Neural progenitor cell (in vitro differentiated cells): ENCODE measurements around the gene RAPH1. TPM values are rescaled to one million over a fixed set of nuclear protein-coding genes. Genes with fewer than 3 reads are reported as not detected.
"Not testable (repeated sequence)": the region's sequence is repeated elsewhere in the genome, so short reads cannot be mapped to it uniquely, and the experiment has no call there.

Experiments used
- DNase-seq: peaks from one replicate; pipeline ENCODE4 v3.0.0-alpha.2; 2016; ENCODE audit warnings: low spot score
- H2AFZ ChIP-seq: fragments of 200-600 bp; sonication (generic); replicated peaks from 2 replicates; pipeline ENCODE4 v1.6.1; 2016; ENCODE audit warnings: antibody characterized with exemption
- H3F3A ChIP-seq: fragments of 200-600 bp; sonication (generic); 2 replicates; pipeline ENCODE4 v1.6.1; 2016; ENCODE audit warnings: antibody characterized with exemption, low read depth
- H3K27ac ChIP-seq: fragments of 200-600 bp; sonication (generic); 2 replicates; pipeline ENCODE4 v1.5.1; 2016; ENCODE audit warnings: mild to moderate bottlenecking
- H3K27me3 ChIP-seq: fragments of 200-600 bp; sonication (generic); 2 replicates; pipeline ENCODE4 v1.6.1; 2016; ENCODE audit warnings: mild to moderate bottlenecking, moderate library complexity
- H3K36me3 ChIP-seq: fragments of 200-600 bp; sonication (generic); 2 replicates; pipeline ENCODE4 v1.5.1; 2016
- H3K4me1 ChIP-seq: fragments of 200-600 bp; sonication (generic); 2 replicates; pipeline ENCODE4 v1.6.1; 2016; ENCODE audit warnings: mixed run types
- H3K4me2 ChIP-seq: fragments of 200-600 bp; sonication (generic); 2 replicates; pipeline ENCODE4 v1.6.1; 2016
- H3K4me3 ChIP-seq: fragments of 200-600 bp; sonication (generic); 2 replicates; pipeline ENCODE4 v1.5.1; 2016
- H3K79me2 ChIP-seq: fragments of 200-600 bp; sonication (generic); 2 replicates; pipeline ENCODE4 v1.6.1; 2016; ENCODE audit warnings: low read depth
- H3K9ac ChIP-seq: fragments of 200-600 bp; sonication (generic); 2 replicates; pipeline ENCODE4 v1.6.1; 2016
- H3K9me3 ChIP-seq: fragments of 200-600 bp; sonication (generic); 2 replicates; pipeline ENCODE4 v1.5.1; 2016; ENCODE audit warnings: low read depth
- H4K20me1 ChIP-seq: fragments of 200-600 bp; sonication (generic); 2 replicates; pipeline ENCODE4 v1.6.1; 2016; ENCODE audit warnings: low read depth
- H3K27ac Mint-ChIP-seq: 3 replicates; pipeline ENCODE4 v1.8.0; 2021; ENCODE audit warnings: mixed read lengths
- H3K27me3 Mint-ChIP-seq: 2 replicates; pipeline ENCODE4 v1.8.0; 2022; ENCODE audit warnings: low read depth, mild to moderate bottlenecking, inconsistent platforms, moderate library complexity, mixed read lengths; ENCODE audit not compliant: insufficient read depth
- H3K36me3 Mint-ChIP-seq: 3 replicates; pipeline ENCODE4 v1.8.0; 2021; ENCODE audit warnings: mixed read lengths
- H3K4me1 Mint-ChIP-seq: 3 replicates; pipeline ENCODE4 v1.8.0; 2021; ENCODE audit warnings: mixed read lengths
- H3K4me3 Mint-ChIP-seq: 3 replicates; pipeline ENCODE4 v1.8.0; 2021; ENCODE audit warnings: mild to moderate bottlenecking, moderate library complexity, mixed read lengths
- H3K9me3 Mint-ChIP-seq: 3 replicates; pipeline ENCODE4 v1.8.0; 2020; ENCODE audit warnings: mixed read lengths
- EZH2 ChIP-seq: fragments of 200-600 bp; sonication (generic); IDR thresholded peaks from 2 replicates; pipeline ENCODE4 v1.6.1; 2017; ENCODE audit warnings: antibody characterized with exemption, mild to moderate bottlenecking, moderate library complexity
- EZH2phosphoT487 ChIP-seq: fragments of 200-600 bp; sonication (generic); IDR thresholded peaks from 2 replicates; pipeline ENCODE4 v1.6.1; 2017; ENCODE audit warnings: antibody characterized with exemption
- total RNA-seq: library from RNA; depleted of rRNA; stranded (reverse); fragments of >200 nt; gene quantifications from 2 replicates; pipeline ENCODE4 v1.2.3, GENCODE V29; 2015; ENCODE audit warnings: low replicate concordance
- TF ChIP-seq, protein P1 (sequence below): fragments of 200-600 bp; sonication (generic); IDR thresholded peaks from 2 replicates; pipeline ENCODE4 v1.5.1; 2017; ENCODE audit warnings: antibody characterized with exemption, mild to moderate bottlenecking

Gene RAPH1
- total RNA-seq, 1 donor from 2014 or later: 11.2 TPM

DNA sequence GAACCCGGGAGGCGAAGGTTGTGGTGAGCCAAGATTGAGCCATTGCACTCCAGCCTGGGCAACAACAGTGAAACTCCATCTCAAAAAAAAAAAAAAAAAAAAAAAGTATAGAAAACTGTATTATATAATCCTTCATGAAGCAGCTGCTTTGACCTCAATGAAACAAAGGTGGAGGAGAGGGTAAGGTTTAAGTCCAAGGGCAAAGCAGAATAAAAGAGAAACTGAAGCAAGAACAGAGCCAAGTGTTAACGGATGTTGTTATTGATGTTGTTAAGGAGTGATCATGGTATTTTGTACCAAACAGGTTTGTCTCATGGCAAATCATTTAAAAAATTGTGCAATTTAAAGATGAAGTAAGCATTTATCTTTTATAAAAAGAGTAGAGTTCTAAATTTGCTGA is 7.4 kb downstream of the RAPH1 start:
- Mint-ChIP-seq H3K4me1 (peaks cover 7% of the 10 kb centered on the region), H3K27me3 (peaks cover 5% of the 10 kb centered on the region), H3K36me3 (peaks cover 6% of the 10 kb centered on the region), H3K9me3 (peaks cover 5% of the 10 kb centered on the region), H3K27ac (no peak overlapping the region), H3K4me3 (no peak overlapping the region)
- no peak overlapping the region for H3K27ac ChIP-seq
- no peaks in the 10 kb centered on the region for H3K9me3 ChIP-seq
- no peaks in the 10 kb centered on the region for H3K27me3 ChIP-seq
- no peak overlapping the region for H2AFZ ChIP-seq
- peaks cover 6% of the 10 kb centered on the region for H3K4me1 ChIP-seq
- H3K4me3 ChIP-seq: no peak overlapping the region
- H3F3A ChIP-seq: no peaks in the 10 kb centered on the region
- H3K9ac ChIP-seq: no peak overlapping the region
- H3K79me2 ChIP-seq: peaks cover 89% of the 10 kb centered on the region
- no peak overlapping the region for H3K4me2 ChIP-seq
- no peak for DNase-seq
- H3K36me3 ChIP-seq: no peaks in the 10 kb centered on the region
- H4K20me1 ChIP-seq: peaks cover 10% of the 10 kb centered on the region
- TF ChIP-seq EZH2phosphoT487: no peak
- no peak for TF ChIP-seq EZH2
- TF ChIP-seq, protein P1, sequence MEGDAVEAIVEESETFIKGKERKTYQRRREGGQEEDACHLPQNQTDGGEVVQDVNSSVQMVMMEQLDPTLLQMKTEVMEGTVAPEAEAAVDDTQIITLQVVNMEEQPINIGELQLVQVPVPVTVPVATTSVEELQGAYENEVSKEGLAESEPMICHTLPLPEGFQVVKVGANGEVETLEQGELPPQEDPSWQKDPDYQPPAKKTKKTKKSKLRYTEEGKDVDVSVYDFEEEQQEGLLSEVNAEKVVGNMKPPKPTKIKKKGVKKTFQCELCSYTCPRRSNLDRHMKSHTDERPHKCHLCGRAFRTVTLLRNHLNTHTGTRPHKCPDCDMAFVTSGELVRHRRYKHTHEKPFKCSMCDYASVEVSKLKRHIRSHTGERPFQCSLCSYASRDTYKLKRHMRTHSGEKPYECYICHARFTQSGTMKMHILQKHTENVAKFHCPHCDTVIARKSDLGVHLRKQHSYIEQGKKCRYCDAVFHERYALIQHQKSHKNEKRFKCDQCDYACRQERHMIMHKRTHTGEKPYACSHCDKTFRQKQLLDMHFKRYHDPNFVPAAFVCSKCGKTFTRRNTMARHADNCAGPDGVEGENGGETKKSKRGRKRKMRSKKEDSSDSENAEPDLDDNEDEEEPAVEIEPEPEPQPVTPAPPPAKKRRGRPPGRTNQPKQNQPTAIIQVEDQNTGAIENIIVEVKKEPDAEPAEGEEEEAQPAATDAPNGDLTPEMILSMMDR: no peak

DNA sequence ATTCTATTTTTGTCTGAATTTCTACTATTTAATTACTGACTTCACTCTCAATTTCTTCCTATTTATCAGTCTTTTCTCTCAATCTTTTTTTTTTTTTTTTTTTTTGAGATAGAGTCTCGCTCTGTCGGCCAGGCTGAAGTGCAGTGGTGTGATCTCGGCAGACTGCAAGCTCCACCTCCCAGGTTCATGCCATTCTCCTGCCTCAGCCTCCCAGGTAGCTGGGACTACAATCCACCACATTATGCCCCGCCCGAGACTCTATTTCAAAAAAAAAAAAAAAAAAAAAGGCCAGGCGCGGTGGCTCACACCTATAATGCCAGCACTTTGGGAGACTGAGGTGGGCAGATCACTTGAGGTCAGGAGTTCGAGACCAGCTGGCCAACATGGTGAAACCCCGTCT is 21.8 kb downstream of the RAPH1 start:
- not testable (repeated sequence) for H3K4me1 Mint-ChIP-seq, H3K4me3 Mint-ChIP-seq, H3K4me1 ChIP-seq, H3K9me3 ChIP-seq, H3K9ac ChIP-seq, DNase-seq, H3K4me3 ChIP-seq, H4K20me1 ChIP-seq, H3K27ac ChIP-seq, H3K27me3 ChIP-seq, H3K27me3 Mint-ChIP-seq, H2AFZ ChIP-seq, H3K36me3 ChIP-seq, H3K27ac Mint-ChIP-seq, H3K4me2 ChIP-seq
- Mint-ChIP-seq H3K9me3 (peaks cover 16% of the 10 kb centered on the region), H3K36me3 (peaks cover 15% of the 10 kb centered on the region)
- peaks cover 15% of the 10 kb centered on the region for H3F3A ChIP-seq
- H3K79me2 ChIP-seq: peaks cover 64% of the 10 kb centered on the region

DNA sequence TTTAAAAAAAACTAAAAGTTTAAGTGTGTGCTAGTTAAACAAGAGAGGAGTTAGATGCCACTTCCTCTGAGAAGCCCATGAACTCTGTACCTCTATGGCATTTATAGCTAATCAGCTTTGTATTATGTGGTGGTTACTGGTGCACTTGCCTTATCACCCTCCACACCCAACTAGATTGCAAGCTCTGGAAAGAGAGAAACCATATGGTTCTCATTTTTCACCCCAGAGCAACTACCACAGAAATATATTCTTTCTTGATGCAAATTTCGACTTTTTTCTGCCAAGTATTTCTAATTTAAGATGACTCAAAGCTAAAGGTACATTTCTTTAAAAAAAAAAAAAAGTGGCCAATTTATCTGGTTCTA is 24.2 kb downstream of the RAPH1 start:
- Histone ChIP-seq H3K9ac (no peak overlapping the region), H3K27me3 (no peaks in the 10 kb centered on the region), H3K4me1 (no peaks in the 10 kb centered on the region), H3K4me2 (no peak overlapping the region), H3F3A (peaks cover 15% of the 10 kb centered on the region), H3K9me3 (peaks cover under 1% of the 10 kb centered on the region), H3K36me3 (peaks cover 5% of the 10 kb centered on the region), H2AFZ (no peak overlapping the region), H3K4me3 (no peak overlapping the region), H3K79me2 (peaks cover 60% of the 10 kb centered on the region), H4K20me1 (no peaks in the 10 kb centered on the region), H3K27ac (no peak overlapping the region)
- no peak overlapping the region for H3K27ac Mint-ChIP-seq
- H3K36me3 Mint-ChIP-seq: peaks cover 17% of the 10 kb centered on the region
- peaks cover 10% of the 10 kb centered on the region for H3K9me3 Mint-ChIP-seq
- H3K4me1 Mint-ChIP-seq: no peaks in the 10 kb centered on the region
- H3K4me3 Mint-ChIP-seq: no peak overlapping the region
- no peaks in the 10 kb centered on the region for H3K27me3 Mint-ChIP-seq
- TF ChIP-seq, protein P1: no peak
- TF ChIP-seq EZH2: no peak
- DNase-seq: no peak

GRCh38 chr2:203510256-203510940 is 24.7 kb downstream of the RAPH1 start:
- TF ChIP-seq EZH2 (no peak), EZH2phosphoT487 (no peak)
- TF ChIP-seq, protein P1: no peak
- peaks cover 19% of the 10 kb centered on the region for H3K36me3 Mint-ChIP-seq
- no peak overlapping the region for H2AFZ ChIP-seq
- DNase-seq: no peak
- no peak overlapping the region for H3K4me2 ChIP-seq
- H3K9me3 ChIP-seq: peaks cover 5% of the 10 kb centered on the region
- H3K4me3 ChIP-seq: no peak overlapping the region
- no peaks in the 10 kb centered on the region for H3K4me1 ChIP-seq
- no peaks in the 10 kb centered on the region for H3K27me3 Mint-ChIP-seq
- no peak overlapping the region for H3K4me3 Mint-ChIP-seq
- H3K9me3 Mint-ChIP-seq: peaks cover 10% of the 10 kb centered on the region
- H3K27me3 ChIP-seq: no peaks in the 10 kb centered on the region
- H4K20me1 ChIP-seq: no peaks in the 10 kb centered on the region
- H3K4me1 Mint-ChIP-seq: no peaks in the 10 kb centered on the region
- H3K79me2 ChIP-seq: peaks cover 62% of the 10 kb centered on the region
- H3K36me3 ChIP-seq: peaks cover 10% of the 10 kb centered on the region
- H3K27ac ChIP-seq: no peak overlapping the region
- H3F3A ChIP-seq: peaks cover 15% of the 10 kb centered on the region
- no peak overlapping the region for H3K9ac ChIP-seq
- H3K27ac Mint-ChIP-seq: no peak overlapping the region

GRCh38 chr2:203503460-203503859 is 31.6 kb downstream of the RAPH1 start:
- H3K4me2 ChIP-seq, H3K27ac ChIP-seq, H3K9me3 ChIP-seq, H3K4me1 ChIP-seq, H4K20me1 ChIP-seq, H3K27me3 ChIP-seq, H3F3A ChIP-seq, DNase-seq, H3K4me3 ChIP-seq, H3K27me3 Mint-ChIP-seq, H2AFZ ChIP-seq, H3K9ac ChIP-seq, H3K4me1 Mint-ChIP-seq, H3K27ac Mint-ChIP-seq, H3K36me3 ChIP-seq, H3K4me3 Mint-ChIP-seq: not testable (repeated sequence)
- Mint-ChIP-seq H3K9me3 (peaks cover 21% of the 10 kb centered on the region), H3K36me3 (peaks cover 36% of the 10 kb centered on the region)
- H3K79me2 ChIP-seq: peaks cover 37% of the 10 kb centered on the region
